IMR-90 (cell line): Measurements from ENCODE around the gene CHI3L1. TPM values are rescaled to one million over a fixed set of nuclear protein-coding genes. Genes with fewer than 3 reads are reported as not detected.

Experiments used
- ATAC-seq: fragments of 200-7000 bp; cut with Tn5 transposase; 2 replicates; pipeline ENCODE4 v1.9.1; 2020; ENCODE audit warnings: low read depth, mild to moderate bottlenecking, moderate library complexity
- BruUV-seq: library from RNA; stranded (reverse); fragments of 400-500 nt; replicated peaks from 2 replicates; lab custom pipeline; 2021; lab: Mats Ljungman, UMichigan
- CTCF ChIA-PET: fragments of 300-600 bp; formaldehyde crosslinking; extraction: SDS; loops from one replicate; lab custom pipeline; 2021; ENCODE audit warnings: antibody characterized with exemption; lab: Yijun Ruan, JAX
- POLR2A ChIA-PET: fragments of 300-600 bp; sonication (Branson Sonifier 250); formaldehyde crosslinking; loops from one replicate; lab custom pipeline; 2022; ENCODE audit warnings: antibody characterized with exemption; ENCODE audit not compliant: unreplicated experiment; lab: Charles Lee
- DNase-seq: peaks from one replicate; pipeline ENCODE4 v3.0.0; 2013
- H2AFZ ChIP-seq: replicated peaks from 2 replicates; pipeline ENCODE3; 2013; ENCODE audit warnings: low read length, mild to moderate bottlenecking; ENCODE audit not compliant: poor library complexity
- H2AK5ac ChIP-seq: 2 replicates; pipeline ENCODE4 v1.6.1; 2013; ENCODE audit warnings: low read depth, low read length, inconsistent platforms
- H2AK9ac ChIP-seq: replicated peaks from 2 replicates; pipeline ENCODE3; 2013; ENCODE audit warnings: mild to moderate bottlenecking, low read depth, low read length, moderate library complexity; ENCODE audit not compliant: poor library complexity
- H2BK120ac ChIP-seq: 2 replicates; pipeline ENCODE4 v1.6.1; 2013; ENCODE audit warnings: low read depth, low read length, inconsistent platforms
- H2BK15ac ChIP-seq: 3 replicates; pipeline ENCODE4 v1.6.1; 2013; ENCODE audit warnings: low read depth, low read length, inconsistent platforms
- H2BK20ac ChIP-seq: 2 replicates; pipeline ENCODE4 v1.6.1; 2013; ENCODE audit warnings: low read depth, mild to moderate bottlenecking, inconsistent platforms, low read length, moderate library complexity
- H2BK5ac ChIP-seq: 2 replicates; pipeline ENCODE4 v1.6.1; 2013; ENCODE audit warnings: mild to moderate bottlenecking, low read depth, low read length, inconsistent platforms; ENCODE audit not compliant: poor library complexity, severe bottlenecking
- H3K14ac ChIP-seq: replicated peaks from 2 replicates; pipeline ENCODE4 v1.6.1; 2013; ENCODE audit warnings: low read depth, low read length, inconsistent platforms
- H3K18ac ChIP-seq: 2 replicates; pipeline ENCODE4 v1.6.1; 2013; ENCODE audit warnings: low read depth, low read length, control low read depth
- H3K23ac ChIP-seq: 2 replicates; pipeline ENCODE4 v1.6.1; 2013; ENCODE audit warnings: low read depth, low read length, inconsistent platforms
- H3K27ac ChIP-seq: 2 replicates; pipeline ENCODE4 v1.5.1; 2013; ENCODE audit warnings: mild to moderate bottlenecking, control low read depth, low read length; ENCODE audit not compliant: insufficient read depth
- H3K27me3 ChIP-seq: 2 replicates; pipeline ENCODE4 v1.6.1; 2013; ENCODE audit warnings: low read length; ENCODE audit not compliant: control insufficient read depth, insufficient read depth
- H3K36me3 ChIP-seq: 2 replicates; pipeline ENCODE4 v1.6.1; 2013; ENCODE audit warnings: low read length, mixed read lengths; ENCODE audit not compliant: control insufficient read depth, insufficient read depth
- H3K4ac ChIP-seq: 2 replicates; pipeline ENCODE4 v1.6.1; 2013; ENCODE audit warnings: low read depth, low read length, inconsistent platforms
- H3K4me1 ChIP-seq: 2 replicates; pipeline ENCODE4 v1.6.1; 2013; ENCODE audit warnings: low read length, mixed read lengths; ENCODE audit not compliant: control insufficient read depth, insufficient read depth
- H3K4me2 ChIP-seq: 2 replicates; pipeline ENCODE4 v1.6.1; 2013; ENCODE audit warnings: low read depth, mild to moderate bottlenecking, control low read depth, low read length, moderate library complexity
- H3K4me3 ChIP-seq: 2 replicates; pipeline ENCODE4 v1.5.1; 2013; ENCODE audit warnings: low read depth, mild to moderate bottlenecking, control low read depth, low read length, moderate library complexity; ENCODE audit not compliant: insufficient read depth
- H3K56ac ChIP-seq: 2 replicates; pipeline ENCODE4 v1.6.1; 2013; ENCODE audit warnings: low read length, inconsistent platforms; ENCODE audit not compliant: insufficient read depth; ENCODE audit errors: extremely low read depth
- H3K79me1 ChIP-seq, 2 experiments: 2 replicates each; pipeline ENCODE4 v1.6.1; 2013; ENCODE audit warnings: low read length in 2 of 2, inconsistent platforms in 1 of 2, low read depth in 1 of 2
- H3K9ac ChIP-seq: 2 replicates; pipeline ENCODE4 v1.6.1; 2013; ENCODE audit warnings: low read depth, low read length, control low read depth
- H3K9me1 ChIP-seq: 2 replicates; pipeline ENCODE4 v1.6.1; 2013; ENCODE audit warnings: low read length, inconsistent platforms; ENCODE audit not compliant: insufficient read depth
- H3K9me3 ChIP-seq: 2 replicates; pipeline ENCODE4 v1.6.1; 2013; ENCODE audit warnings: low read length; ENCODE audit not compliant: control insufficient read depth, insufficient read depth
- H4K20me1 ChIP-seq: 2 replicates; pipeline ENCODE4 v1.6.1; 2013; ENCODE audit warnings: low read length, inconsistent platforms; ENCODE audit not compliant: insufficient read depth
- H4K5ac ChIP-seq: 2 replicates; pipeline ENCODE4 v1.6.1; 2013; ENCODE audit warnings: mild to moderate bottlenecking, low read depth, low read length, control low read depth
- H4K8ac ChIP-seq, 2 experiments: 2 replicates each; pipeline ENCODE4 v1.6.1; 2013; ENCODE audit warnings: low read depth in 2 of 2, low read length in 2 of 2, control low read depth in 1 of 2, inconsistent platforms in 1 of 2
- H4K91ac ChIP-seq: 2 replicates; pipeline ENCODE4 v1.6.1; 2013; ENCODE audit warnings: low read depth, low read length, inconsistent platforms; ENCODE audit not compliant: insufficient read depth
- BHLHE40 ChIP-seq: fragments of 150-350 bp; IDR thresholded peaks from 2 replicates; pipeline ENCODE4 v1.6.1; 2016; ENCODE audit warnings: mild to moderate bottlenecking, low read depth, low read length
- CEBPB ChIP-seq: IDR thresholded peaks from 2 replicates; pipeline ENCODE4 v1.6.1; 2012; ENCODE audit warnings: low read depth, low read length, improper control_type of control experiment
- CHD1 ChIP-seq: IDR thresholded peaks from 2 replicates; pipeline ENCODE4 v1.6.1; 2012; ENCODE audit warnings: low read depth, low read length, improper control_type of control experiment
- ELK1 ChIP-seq: fragments of 150-350 bp; IDR thresholded peaks from 2 replicates; pipeline ENCODE4 v1.6.1; 2016; ENCODE audit warnings: low read depth, mild to moderate bottlenecking, low read length, moderate library complexity, borderline replicate concordance
- FOS ChIP-seq: fragments of 150-350 bp; IDR thresholded peaks from 2 replicates; pipeline ENCODE4 v1.6.1; 2016; ENCODE audit warnings: low read depth, low read length
- MAFK ChIP-seq: IDR thresholded peaks from 2 replicates; pipeline ENCODE4 v1.6.1; 2012; ENCODE audit warnings: low read depth, low read length, improper control_type of control experiment
- MAZ ChIP-seq: IDR thresholded peaks from 2 replicates; pipeline ENCODE4 v1.6.1; 2012; ENCODE audit warnings: low read depth, mild to moderate bottlenecking, low read length, improper control_type of control experiment, moderate library complexity, borderline replicate concordance
- MXI1 ChIP-seq: IDR thresholded peaks from 2 replicates; pipeline ENCODE4 v1.6.1; 2012; ENCODE audit warnings: low read depth, mild to moderate bottlenecking, low read length, moderate library complexity, borderline replicate concordance
- NFE2L2 ChIP-seq: fragments of 150-350 bp; IDR thresholded peaks from 2 replicates; pipeline ENCODE4 v1.6.1; 2016; ENCODE audit warnings: low read depth, mild to moderate bottlenecking, low read length
- POLR2A ChIP-seq: IDR thresholded peaks from 2 replicates; pipeline ENCODE4 v1.6.1; 2012; ENCODE audit warnings: mild to moderate bottlenecking, low read depth, low read length
- RAD21 ChIP-seq: IDR thresholded peaks from 2 replicates; pipeline ENCODE4 v1.6.1; 2012; ENCODE audit warnings: low read length, improper control_type of control experiment
- RCOR1 ChIP-seq: IDR thresholded peaks from 2 replicates; pipeline ENCODE4 v1.6.1; 2012; ENCODE audit warnings: mild to moderate bottlenecking, low read length, improper control_type of control experiment; ENCODE audit not compliant: insufficient replicate concordance
- RFX5 ChIP-seq: IDR thresholded peaks from 2 replicates; pipeline ENCODE4 v1.8.0; 2012; ENCODE audit warnings: low read depth, mild to moderate bottlenecking, low read length, moderate library complexity
- SMC3 ChIP-seq: fragments of 150-350 bp; IDR thresholded peaks from 2 replicates; pipeline ENCODE4 v1.6.1; 2016; ENCODE audit warnings: low read depth, mild to moderate bottlenecking, antibody characterized with exemption, low read length, moderate library complexity
- USF2 ChIP-seq: fragments of 150-350 bp; IDR thresholded peaks from 2 replicates; pipeline ENCODE4 v1.6.1; 2017; ENCODE audit warnings: mild to moderate bottlenecking, antibody characterized with exemption, low read length, low read depth
- WGBS, 2 experiments: methylation state at CpG; one replicate each; pipeline versions ENCODE4 v1.1.5 to v1.1.7; 2013; ENCODE audit warnings: missing lambda C conversion rate in 2 of 2; ENCODE audit not compliant: insufficient read length in 1 of 2; ENCODE audit errors: extremely low coverage in 2 of 2; 5-methylcytosine and 5-hydroxymethylcytosine counted together
- dilution Hi-C: fragments of 300-500 bp; cut with HindIII; formaldehyde crosslinking; loops from one replicate; pipeline ENCODE4 v1.14.3; 2018; ENCODE audit warnings: low sequenced_read_pairs; ENCODE audit not compliant: unreplicated experiment
- in situ Hi-C: fragments of 300-500 bp; cut with MboI; formaldehyde crosslinking; loops from 3 replicates; pipeline ENCODE4 v1.14.3; 2019; ENCODE audit warnings: low sequenced_read_pairs, inconsistent platforms, mixed read lengths
- intact Hi-C: fragments of 100-400 bp; cut with micrococcal nuclease; formaldehyde crosslinking; loops from 2 replicates; pipeline ENCODE4 v1.10.0; 2022
- polyA plus RNA-seq, 3 experiments: library from polyadenylated mRNA; depleted of rRNA; stranded (reverse); fragments of >200 nt; gene quantifications; 2 replicates each; pipeline ENCODE4 v1.2.3, GENCODE V29; 2012; ENCODE audit warnings: low replicate concordance in 1 of 3
- total RNA-seq: library from RNA; depleted of rRNA; stranded (reverse); fragments of >200 nt; gene quantifications from 2 replicates; pipeline ENCODE4 v1.2.3, GENCODE V29; 2012
- TF ChIP-seq, protein P1 (sequence below): conservative IDR thresholded peaks from 2 replicates; pipeline ENCODE4 v1.5.1; 2012; ENCODE audit warnings: mild to moderate bottlenecking, low read depth, low read length, improper control_type of control experiment

The CHI3L1 gene
- total and polyA plus RNA-seq, 2 of the 4 experiments (the other 2 are of a cell fraction), result 0.17 TPM; not detected in 1

- no peak overlapping the region for H3K4me3 ChIP-seq
- ATAC-seq (no peak), DNase-seq (no peak)
- no peak overlapping the region for H4K91ac ChIP-seq
- H2AK9ac ChIP-seq, result no peak overlapping the region
- H2BK5ac ChIP-seq, result no peak overlapping the region
- TF ChIP-seq POLR2A (no peak), FOS (no peak), CEBPB (no peak), CHD1 (no peak), NFE2L2 (no peak), MAZ (no peak), ELK1 (no peak), MAFK (no peak), RAD21 (no peak), USF2 (no peak), MXI1 (no peak), BHLHE40 (no peak), SMC3 (no peak), RCOR1 (no peak), RFX5 (no peak)
- TF ChIP-seq, protein P1, sequence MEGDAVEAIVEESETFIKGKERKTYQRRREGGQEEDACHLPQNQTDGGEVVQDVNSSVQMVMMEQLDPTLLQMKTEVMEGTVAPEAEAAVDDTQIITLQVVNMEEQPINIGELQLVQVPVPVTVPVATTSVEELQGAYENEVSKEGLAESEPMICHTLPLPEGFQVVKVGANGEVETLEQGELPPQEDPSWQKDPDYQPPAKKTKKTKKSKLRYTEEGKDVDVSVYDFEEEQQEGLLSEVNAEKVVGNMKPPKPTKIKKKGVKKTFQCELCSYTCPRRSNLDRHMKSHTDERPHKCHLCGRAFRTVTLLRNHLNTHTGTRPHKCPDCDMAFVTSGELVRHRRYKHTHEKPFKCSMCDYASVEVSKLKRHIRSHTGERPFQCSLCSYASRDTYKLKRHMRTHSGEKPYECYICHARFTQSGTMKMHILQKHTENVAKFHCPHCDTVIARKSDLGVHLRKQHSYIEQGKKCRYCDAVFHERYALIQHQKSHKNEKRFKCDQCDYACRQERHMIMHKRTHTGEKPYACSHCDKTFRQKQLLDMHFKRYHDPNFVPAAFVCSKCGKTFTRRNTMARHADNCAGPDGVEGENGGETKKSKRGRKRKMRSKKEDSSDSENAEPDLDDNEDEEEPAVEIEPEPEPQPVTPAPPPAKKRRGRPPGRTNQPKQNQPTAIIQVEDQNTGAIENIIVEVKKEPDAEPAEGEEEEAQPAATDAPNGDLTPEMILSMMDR, result no peak
- no peak overlapping the region for H3K4ac ChIP-seq
- no peak overlapping the region for H3K23ac ChIP-seq
- no peak overlapping the region for H4K8ac ChIP-seq
- no peaks in the 10 kb centered on the region for H3K36me3 ChIP-seq
- H3K4me1 ChIP-seq, result peaks cover 2% of the 10 kb centered on the region; the same call in 1 of the 2 replicates
- no peak overlapping the region for H3K4me2 ChIP-seq
- dilution Hi-C loops, result no loop called here
- no peaks in the 10 kb centered on the region for H3K9me1 ChIP-seq
- H2AFZ ChIP-seq, result no peak overlapping the region
- H2BK120ac ChIP-seq, result no peak overlapping the region
- 85% methylated on average over 8 of the region's 12 CpGs; no CpG with 5 or more reads in 1 of the 2 experiments for WGBS, 2 experiments
- no peaks in the 10 kb centered on the region for H3K79me1 ChIP-seq
- H2BK20ac ChIP-seq, result no peak overlapping the region
- H3K14ac ChIP-seq, result no peak overlapping the region
- H4K5ac ChIP-seq, result no peak overlapping the region
- H2BK15ac ChIP-seq, result no peak overlapping the region
- CTCF ChIA-PET, result interaction anchor here (1.2 kb wide), 1 partner anchor 15 kb away, joined by 3 read pairs; no protein-coding TSS in a partner anchor
- H3K9me3 ChIP-seq, result peaks cover under 1% of the 10 kb centered on the region; the same call in 1 of the 2 replicates
- H4K20me1 ChIP-seq, result no peaks in the 10 kb centered on the region
- H3K56ac ChIP-seq, result no peak overlapping the region
- no peak overlapping the region for H3K9ac ChIP-seq
- H2AK5ac ChIP-seq, result no peak overlapping the region
- no TSS peak for BruUV-seq
- intact Hi-C loops, result no loop called here
- POLR2A ChIA-PET, result no interaction called here
- no peak overlapping the region for H3K27ac ChIP-seq
- in situ Hi-C loops, result no loop called here
- no peaks in the 10 kb centered on the region; the same call in 1 of the 2 replicates for H3K27me3 ChIP-seq
- no peak overlapping the region for H3K18ac ChIP-seq
Observed at GRCh38 chr1:203148579-203148978, 37.9 kb downstream of the CHI3L1 start.
